WTC11 (cell line): ENCODE measurements around the gene DCAF8L2. TPM values are rescaled to one million over a fixed set of nuclear protein-coding genes. Genes with fewer than 3 reads are reported as not detected.

Experiments
- ATAC-seq: fragments of 200-7000 bp; cut with Tn5 transposase; 2 replicates; pipeline ENCODE4 v1.10.0; 2021; ENCODE audit warnings: mild to moderate bottlenecking, moderate library complexity
- CTCF ChIA-PET: fragments of 300-600 bp; sonication (Branson Sonifier 250); formaldehyde crosslinking; loops from one replicate; lab custom pipeline; 2021; ENCODE audit warnings: antibody characterized with exemption; lab: Charles Lee
- POLR2A ChIA-PET: fragments of 350-600 bp; sonication (Branson Sonifier 250); formaldehyde crosslinking; loops from one replicate; lab custom pipeline; 2021; ENCODE audit warnings: antibody characterized with exemption; lab: Charles Lee
- DNase-seq: peaks from one replicate; pipeline ENCODE4 v3.0.0; 2021; ENCODE audit warnings: low spot score
- H3K27ac Mint-ChIP-seq: 2 replicates; pipeline ENCODE4 v1.8.0; 2021; ENCODE audit warnings: mixed read lengths
- H3K27me3 Mint-ChIP-seq: 2 replicates; pipeline ENCODE4 v1.8.0; 2021; ENCODE audit warnings: low read depth, mild to moderate bottlenecking, moderate library complexity, mixed read lengths
- H3K36me3 Mint-ChIP-seq: 2 replicates; pipeline ENCODE4 v1.8.0; 2021; ENCODE audit warnings: mixed read lengths
- H3K4me1 Mint-ChIP-seq: 2 replicates; pipeline ENCODE4 v1.8.0; 2022; ENCODE audit warnings: mixed read lengths
- H3K4me3 Mint-ChIP-seq: 2 replicates; pipeline ENCODE4 v1.8.0; 2021; ENCODE audit warnings: mild to moderate bottlenecking, moderate library complexity, mixed read lengths
- H3K9me3 Mint-ChIP-seq: 2 replicates; pipeline ENCODE4 v1.8.0; 2021; ENCODE audit warnings: mixed read lengths
- AR ChIP-seq: fragments of 250-450 bp; sonication (Bioruptor Pico); IDR thresholded peaks from 2 replicates; pipeline ENCODE4 v1.9.0; 2021; ENCODE audit warnings: mild to moderate bottlenecking
- ARID4B ChIP-seq: sonication (generic); formaldehyde crosslinking; IDR thresholded peaks from 2 replicates; pipeline ENCODE4 v1.8.0; 2023; ENCODE audit warnings: missing genetic modification reagents, mild to moderate bottlenecking, borderline replicate concordance
- ATF1 ChIP-seq: sonication (generic); formaldehyde crosslinking; IDR thresholded peaks from 2 replicates; pipeline ENCODE4 v1.8.1; 2023; ENCODE audit warnings: mild to moderate bottlenecking, moderate library complexity, missing genetic modification reagents
- CBFB ChIP-seq: sonication (generic); formaldehyde crosslinking; IDR thresholded peaks from 2 replicates; pipeline ENCODE4 v1.8.1; 2022; ENCODE audit warnings: mild to moderate bottlenecking, low read depth, missing genetic modification reagents
- CREB1 ChIP-seq: sonication (generic); formaldehyde crosslinking; IDR thresholded peaks from 2 replicates; pipeline ENCODE4 v1.8.0; 2023; ENCODE audit warnings: mild to moderate bottlenecking, missing genetic modification reagents
- CREM ChIP-seq: sonication (generic); formaldehyde crosslinking; IDR thresholded peaks from 2 replicates; pipeline ENCODE4 v1.8.1; 2022; ENCODE audit warnings: mild to moderate bottlenecking, missing genetic modification reagents, moderate library complexity
- E2F1 ChIP-seq: sonication (generic); formaldehyde crosslinking; IDR thresholded peaks from 2 replicates; pipeline ENCODE4 v1.8.0; 2022; ENCODE audit warnings: mild to moderate bottlenecking, missing genetic modification reagents
- ELF4 ChIP-seq: sonication (generic); formaldehyde crosslinking; IDR thresholded peaks from 2 replicates; pipeline ENCODE4 v1.8.1; 2022; ENCODE audit warnings: low read depth, mild to moderate bottlenecking, moderate library complexity, missing genetic modification reagents
- ESRRA ChIP-seq: sonication (generic); formaldehyde crosslinking; IDR thresholded peaks from 2 replicates; pipeline ENCODE4 v1.8.1; 2022; ENCODE audit warnings: mild to moderate bottlenecking, missing genetic modification reagents, borderline replicate concordance
- FOXK1 ChIP-seq: sonication (generic); formaldehyde crosslinking; IDR thresholded peaks from 2 replicates; pipeline ENCODE4 v1.8.0; 2022; ENCODE audit warnings: mild to moderate bottlenecking, moderate library complexity, missing genetic modification reagents
- GABPB1 ChIP-seq: sonication (generic); formaldehyde crosslinking; IDR thresholded peaks from 2 replicates; pipeline ENCODE4 v1.8.1; 2023; ENCODE audit warnings: mild to moderate bottlenecking, missing genetic modification reagents
- HMGA2 ChIP-seq: fragments of 250-450 bp; sonication (Bioruptor Pico); IDR thresholded peaks from 2 replicates; pipeline ENCODE4 v1.4.0; 2021; ENCODE audit warnings: mild to moderate bottlenecking, moderate library complexity
- JUN ChIP-seq: sonication (generic); formaldehyde crosslinking; IDR thresholded peaks from 2 replicates; pipeline ENCODE4 v1.8.0; 2023; ENCODE audit warnings: mild to moderate bottlenecking, missing genetic modification reagents
- NFE2L1 ChIP-seq: sonication (generic); formaldehyde crosslinking; IDR thresholded peaks from 2 replicates; pipeline ENCODE4 v1.8.1; 2023; ENCODE audit warnings: missing genetic modification reagents
- NR1H2 ChIP-seq: sonication (generic); formaldehyde crosslinking; IDR thresholded peaks from 2 replicates; pipeline ENCODE4 v1.9.0; 2021; ENCODE audit warnings: mild to moderate bottlenecking, moderate library complexity, missing genetic modification reagents
- RELA ChIP-seq: sonication (generic); formaldehyde crosslinking; IDR thresholded peaks from 2 replicates; pipeline ENCODE4 v1.8.1; 2022; ENCODE audit warnings: missing genetic modification reagents, mild to moderate bottlenecking, borderline replicate concordance
- TEAD4 ChIP-seq: sonication (generic); formaldehyde crosslinking; IDR thresholded peaks from 2 replicates; pipeline ENCODE4 v1.8.0; 2022; ENCODE audit warnings: mild to moderate bottlenecking, missing genetic modification reagents
- ZBTB43 ChIP-seq: sonication (generic); formaldehyde crosslinking; IDR thresholded peaks from 2 replicates; pipeline ENCODE4 v1.8.1; 2023; ENCODE audit warnings: mild to moderate bottlenecking, missing genetic modification reagents
- ZNF121 ChIP-seq: sonication (generic); formaldehyde crosslinking; IDR thresholded peaks from 2 replicates; pipeline ENCODE4 v1.8.0; 2023; ENCODE audit warnings: missing genetic modification reagents
- ZNF138 ChIP-seq: sonication (generic); formaldehyde crosslinking; conservative IDR thresholded peaks from 2 replicates; pipeline ENCODE4 v1.8.1; 2022; ENCODE audit warnings: mild to moderate bottlenecking, moderate library complexity, missing genetic modification reagents
- ZNF416 ChIP-seq: fragments of 250-450 bp; sonication (Bioruptor Pico); IDR thresholded peaks from 2 replicates; pipeline ENCODE4 v1.9.0; 2021; ENCODE audit warnings: mild to moderate bottlenecking, inconsistent platforms
- total RNA-seq: library from RNA; stranded (reverse); gene quantifications from 3 replicates; pipeline ENCODE4 v1.2.3, GENCODE V29; 2021

Gene DCAF8L2
- total RNA-seq, 1 experiment from 2014 or later = not detected

- ATAC-seq = no peak
- Mint-ChIP-seq H3K4me1 (no peaks in the 10 kb centered on the region), H3K9me3 (no peaks in the 10 kb centered on the region), H3K36me3 (no peaks in the 10 kb centered on the region), H3K27me3 (no peaks in the 10 kb centered on the region), H3K27ac (no peak overlapping the region), H3K4me3 (no peak overlapping the region)
- ChIA-PET POLR2A (no interaction called here), CTCF (no interaction called here)
- no peak for TF ChIP-seq NFE2L1
- no peak for TF ChIP-seq ZBTB43
- TF ChIP-seq ZNF121 (CRISPR knock-in tag) = no peak
- TF ChIP-seq HMGA2 (CRISPR knock-in tag) = no peak
- DNase-seq = no peak
These were observed 138.1 kb downstream of the DCAF8L2 start for GRCh38 chrX:27728291-27728690.

- Mint-ChIP-seq H3K4me1 (no peaks in the 10 kb centered on the region), H3K27ac (no peak overlapping the region), H3K9me3 (no peaks in the 10 kb centered on the region), H3K36me3 (no peaks in the 10 kb centered on the region), H3K4me3 (no peak overlapping the region), H3K27me3 (no peaks in the 10 kb centered on the region)
- TF ChIP-seq JUN (CRISPR knock-in tag) = no peak
- no peak for TF ChIP-seq AR (CRISPR knock-in tag)
- no peak for TF ChIP-seq RELA (CRISPR knock-in tag)
- no peak for TF ChIP-seq ATF1 (CRISPR knock-in tag)
- no peak for TF ChIP-seq GABPB1 (CRISPR knock-in tag)
- no peak for TF ChIP-seq NR1H2 (CRISPR knock-in tag)
- ATAC-seq = no peak
- ChIA-PET CTCF (no interaction called here), POLR2A (no interaction called here)
- no peak for DNase-seq
These were observed 141.8 kb downstream of the DCAF8L2 start for GRCh38 chrX:27731962-27732361.

GRCh38 chrX:27735914-27736313, 145.8 kb downstream of the DCAF8L2 start:
- no peak overlapping the region for H3K4me3 Mint-ChIP-seq
- no peaks in the 10 kb centered on the region for H3K36me3 Mint-ChIP-seq
- H3K9me3 Mint-ChIP-seq = no peaks in the 10 kb centered on the region
- H3K27ac Mint-ChIP-seq = no peak overlapping the region
- no peaks in the 10 kb centered on the region for H3K4me1 Mint-ChIP-seq
- no peaks in the 10 kb centered on the region; the same call in 1 of the 2 replicates for H3K27me3 Mint-ChIP-seq
- ATAC-seq (no peak), DNase-seq (no peak)
- ChIA-PET CTCF (no interaction called here), POLR2A (no interaction called here)
- TF ChIP-seq ZNF416 (CRISPR knock-in tag) (no peak), ZNF138 (CRISPR knock-in tag) (no peak), ARID4B (no peak), NR1H2 (CRISPR knock-in tag) (no peak), ZBTB43 (no peak), E2F1 (no peak), HMGA2 (CRISPR knock-in tag) (no peak), ESRRA (no peak), TEAD4 (CRISPR knock-in tag) (no peak), CREM (no peak), CBFB (CRISPR knock-in tag) (no peak), NFE2L1 (no peak), ELF4 (CRISPR knock-in tag) (no peak), CREB1 (CRISPR knock-in tag) (no peak), FOXK1 (CRISPR knock-in tag) (no peak)
